Esophagus squamous epithelium (tissue), 4 donors: ENCODE data around the gene RNASEL.

Source experiments
- CTCF ChIP-seq, 6 experiments: fragments of 450-650 bp in 4 of 6; fragments of 200-600 bp in 2 of 6; sonication (generic) in 2 of 6; IDR thresholded peaks; one replicate each; pipeline ENCODE4 v1.5.1; 2016 to 2019; ENCODE audit warnings: antibody characterized with exemption in 6 of 6, mild to moderate bottlenecking in 4 of 6, moderate library complexity in 4 of 6
- POLR2A ChIP-seq, 4 donors: fragments of 450-650 bp; IDR thresholded peaks; one replicate each; pipeline ENCODE4 v1.6.1; 2017; ENCODE audit warnings: antibody characterized with exemption in 4 of 4, mild to moderate bottlenecking in 4 of 4, moderate library complexity in 3 of 4

DNA sequence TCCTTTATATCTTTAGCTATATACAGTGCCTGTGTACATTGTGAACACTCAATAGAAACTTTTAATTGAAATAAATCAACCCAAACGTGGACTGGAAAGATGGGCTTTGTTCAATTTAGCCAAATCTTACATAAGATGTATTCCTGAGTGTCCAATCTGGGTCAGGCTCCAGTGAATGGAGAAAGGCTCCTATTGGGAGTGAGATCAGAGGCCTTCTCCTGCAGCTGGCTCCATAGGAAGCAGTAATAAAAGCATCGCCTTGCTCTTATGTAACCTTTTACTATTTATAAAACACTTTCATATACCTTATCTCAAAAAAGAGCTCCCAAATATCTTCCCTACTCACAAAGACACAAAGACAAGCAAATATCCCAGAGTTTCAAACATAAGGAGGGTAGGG, 40.0 kb upstream of the RNASEL start:
- no peak for TF ChIP-seq POLR2A (IDR thresholded peaks at IDR 0.05)
- no peak for TF ChIP-seq CTCF (IDR thresholded peaks at IDR 0.05)
